MM.1S (cell line): ENCODE measurements around the gene FH.

ENCODE experiments used
- DNase-seq: peaks from one replicate; pipeline ENCODE4 v3.0.0-alpha.2; 2015
- H2AFZ ChIP-seq: fragments of 300-600 bp; sonication (generic); 2 replicates; pipeline ENCODE4 v1.6.0; 2016; ENCODE audit warnings: antibody characterized with exemption, low read length
- H3F3A ChIP-seq: fragments of 300-600 bp; sonication (generic); 2 replicates; pipeline ENCODE4 v1.6.1; 2016; ENCODE audit warnings: mild to moderate bottlenecking, antibody characterized with exemption, low read length, moderate library complexity, mixed read lengths; ENCODE audit not compliant: insufficient read depth
- H3K27ac ChIP-seq: fragments of 300-600 bp; sonication (generic); 2 replicates; pipeline ENCODE4 v1.5.1; 2016; ENCODE audit warnings: mild to moderate bottlenecking, low read length
- H3K27me3 ChIP-seq: fragments of 300-600 bp; sonication (generic); replicated peaks from 2 replicates; pipeline ENCODE4 v1.6.0; 2016; ENCODE audit warnings: low read length; ENCODE audit not compliant: insufficient read depth
- H3K36me3 ChIP-seq: fragments of 300-600 bp; sonication (generic); replicated peaks from 2 replicates; pipeline ENCODE4 v1.6.1; 2016; ENCODE audit warnings: mild to moderate bottlenecking, low read length, mixed read lengths; ENCODE audit not compliant: insufficient read depth
- H3K4me1 ChIP-seq: fragments of 300-600 bp; sonication (generic); 2 replicates; pipeline ENCODE4 v1.6.1; 2016; ENCODE audit warnings: low read length, mixed read lengths
- H3K4me2 ChIP-seq: fragments of 300-600 bp; sonication (generic); 2 replicates; pipeline ENCODE4 v1.6.0; 2016; ENCODE audit warnings: low read depth, low read length
- H3K4me3 ChIP-seq: fragments of 300-600 bp; sonication (generic); 2 replicates; pipeline ENCODE4 v1.5.1; 2016; ENCODE audit warnings: low read length, mixed read lengths
- H3K79me2 ChIP-seq: fragments of 300-600 bp; sonication (generic); 2 replicates; pipeline ENCODE4 v1.6.1; 2016; ENCODE audit warnings: mixed run types, low read length, mixed read lengths
- H3K9ac ChIP-seq: fragments of 300-600 bp; sonication (generic); 2 replicates; pipeline ENCODE4 v1.6.1; 2016; ENCODE audit warnings: low read length, mixed read lengths
- H3K9me2 ChIP-seq: fragments of 300-600 bp; sonication (generic); replicated peaks from 2 replicates; pipeline ENCODE4 v1.6.1; 2016; ENCODE audit warnings: mild to moderate bottlenecking, low read length, mixed read lengths; ENCODE audit not compliant: insufficient read depth
- H3K9me3 ChIP-seq: fragments of 300-600 bp; sonication (generic); replicated peaks from 2 replicates; pipeline ENCODE4 v1.6.1; 2016; ENCODE audit warnings: mild to moderate bottlenecking, low read length, mixed read lengths; ENCODE audit not compliant: insufficient read depth
- H4K20me1 ChIP-seq: fragments of 300-600 bp; sonication (generic); 2 replicates; pipeline ENCODE4 v1.6.1; 2016; ENCODE audit warnings: mild to moderate bottlenecking, low read length, moderate library complexity, mixed read lengths; ENCODE audit not compliant: insufficient read depth
- EZH2 ChIP-seq: fragments of 300-600 bp; sonication (generic); optimal IDR thresholded peaks from 2 replicates; pipeline ENCODE3; 2017; ENCODE audit warnings: low read depth, mild to moderate bottlenecking, antibody characterized with exemption, low read length, mixed read lengths
- EZH2phosphoT487 ChIP-seq: fragments of 300-600 bp; sonication (generic); IDR thresholded peaks from 2 replicates; pipeline ENCODE4 v1.6.1; 2018; ENCODE audit warnings: antibody characterized with exemption, low read length
- TF ChIP-seq, protein P1 (sequence below): fragments of 300-600 bp; sonication (generic); IDR thresholded peaks from 2 replicates; pipeline ENCODE4 v1.5.1; 2016; ENCODE audit warnings: antibody characterized with exemption, low read length, mixed read lengths

Gene FH

DNA sequence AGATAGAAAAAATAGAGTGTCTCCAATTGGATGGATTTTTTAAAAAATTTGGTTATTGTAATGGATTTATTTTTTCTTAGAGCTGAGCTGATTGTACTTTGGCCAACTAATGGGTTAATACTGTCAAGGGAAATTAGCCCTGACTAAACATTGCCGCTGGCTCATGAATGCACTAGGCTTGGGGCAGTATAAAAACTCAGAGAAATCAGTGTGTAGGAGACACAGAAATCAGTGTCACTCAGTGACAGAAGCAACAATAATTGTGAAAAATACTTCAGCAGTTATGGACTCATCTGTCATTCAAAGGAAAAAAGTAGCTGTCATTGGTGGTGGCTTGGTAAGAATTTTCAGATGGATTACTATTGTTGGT is 12.6 kb upstream of the FH start, which contains the start of gene KMO:
TSS of gene KMO (plus strand) at position 217 of the 370 bp plus-strand sequence. CDS start at position 284, 67 bp downstream.
- no peaks in the 10 kb centered on the region for H3K9me3 ChIP-seq
- H3K79me2 ChIP-seq, result no peaks in the 10 kb centered on the region
- peaks cover 32% of the 10 kb centered on the region for H3F3A ChIP-seq
- no peaks in the 10 kb centered on the region for H3K27me3 ChIP-seq
- peak within 1 kb of the TSS; percentile 71 for H2AFZ ChIP-seq
- TF ChIP-seq EZH2phosphoT487 (no peak), EZH2 (no peak)
- TF ChIP-seq, protein P1, sequence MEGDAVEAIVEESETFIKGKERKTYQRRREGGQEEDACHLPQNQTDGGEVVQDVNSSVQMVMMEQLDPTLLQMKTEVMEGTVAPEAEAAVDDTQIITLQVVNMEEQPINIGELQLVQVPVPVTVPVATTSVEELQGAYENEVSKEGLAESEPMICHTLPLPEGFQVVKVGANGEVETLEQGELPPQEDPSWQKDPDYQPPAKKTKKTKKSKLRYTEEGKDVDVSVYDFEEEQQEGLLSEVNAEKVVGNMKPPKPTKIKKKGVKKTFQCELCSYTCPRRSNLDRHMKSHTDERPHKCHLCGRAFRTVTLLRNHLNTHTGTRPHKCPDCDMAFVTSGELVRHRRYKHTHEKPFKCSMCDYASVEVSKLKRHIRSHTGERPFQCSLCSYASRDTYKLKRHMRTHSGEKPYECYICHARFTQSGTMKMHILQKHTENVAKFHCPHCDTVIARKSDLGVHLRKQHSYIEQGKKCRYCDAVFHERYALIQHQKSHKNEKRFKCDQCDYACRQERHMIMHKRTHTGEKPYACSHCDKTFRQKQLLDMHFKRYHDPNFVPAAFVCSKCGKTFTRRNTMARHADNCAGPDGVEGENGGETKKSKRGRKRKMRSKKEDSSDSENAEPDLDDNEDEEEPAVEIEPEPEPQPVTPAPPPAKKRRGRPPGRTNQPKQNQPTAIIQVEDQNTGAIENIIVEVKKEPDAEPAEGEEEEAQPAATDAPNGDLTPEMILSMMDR, result no peak
- H3K27ac ChIP-seq, result peak within 1 kb of the TSS; percentile 77
- H3K36me3 ChIP-seq, result no peaks in the 10 kb centered on the region
- H3K4me2 ChIP-seq, result peak within 1 kb of the TSS; percentile 81
- peak within 1 kb of the TSS; percentile 62 for H3K4me3 ChIP-seq
- peak within 1 kb of the TSS; percentile 58 for H3K9ac ChIP-seq
- DNase-seq, result no peak
- H3K4me1 ChIP-seq, result peaks cover 16% of the 10 kb centered on the region
- H4K20me1 ChIP-seq, result no peaks in the 10 kb centered on the region
- no peaks in the 10 kb centered on the region for H3K9me2 ChIP-seq

DNA sequence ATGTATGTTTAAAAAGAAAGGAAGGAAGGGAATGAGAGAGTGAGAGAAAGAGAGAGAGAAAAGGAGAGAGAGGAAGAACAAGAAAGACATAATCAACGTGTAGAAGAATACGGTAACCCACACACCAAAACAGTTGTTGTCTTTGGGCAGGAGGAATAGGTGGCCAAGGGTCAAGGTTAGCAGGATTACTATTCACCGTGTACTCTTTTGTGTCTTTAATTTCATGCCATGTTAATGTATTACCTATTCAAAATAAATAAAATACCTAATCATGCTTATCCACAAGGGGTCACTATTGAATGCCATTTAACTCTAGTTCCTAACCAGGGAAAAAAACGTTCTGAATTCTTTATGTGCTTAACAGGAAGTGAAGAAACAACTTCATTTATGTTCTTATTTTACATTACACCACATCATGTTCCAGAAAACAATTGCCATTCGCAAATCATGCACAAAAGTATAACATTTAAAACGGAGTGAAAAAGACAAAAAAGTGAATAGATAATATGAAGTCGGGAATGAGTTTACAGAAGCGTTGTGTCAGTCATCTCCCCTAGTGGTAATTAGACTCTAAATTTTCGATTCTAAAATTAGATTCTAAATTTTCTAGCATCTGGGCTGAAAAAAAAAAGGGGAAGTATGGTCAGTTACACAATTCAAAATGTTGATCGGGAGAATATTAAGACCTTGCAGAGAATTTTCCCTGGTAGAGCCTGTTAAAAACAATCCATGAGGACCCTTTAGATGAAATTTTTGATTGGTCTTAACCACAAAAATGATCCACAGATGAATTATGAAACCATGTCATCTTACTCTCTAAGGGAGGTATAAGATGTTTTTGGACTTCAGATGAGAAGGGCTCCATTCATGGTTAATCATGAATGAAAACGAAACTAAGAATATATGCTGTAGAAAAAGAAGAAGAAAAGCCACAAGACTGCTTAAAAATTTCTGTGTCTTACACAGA is 11.9 kb upstream of the FH start:
- no peak for TF ChIP-seq EZH2
- TF ChIP-seq, protein P1, result peak; percentile 73
- Histone ChIP-seq H3K4me2 (peak overlapping the region; percentile 81), H3K27me3 (no peaks in the 10 kb centered on the region), H2AFZ (peak overlapping the region; percentile 56), H3K4me3 (peak overlapping the region; percentile 62), H3K27ac (peak overlapping the region; percentile 77), H3K9me3 (no peaks in the 10 kb centered on the region), H3F3A (peaks cover 32% of the 10 kb centered on the region), H4K20me1 (no peaks in the 10 kb centered on the region), H3K9me2 (no peaks in the 10 kb centered on the region), H3K4me1 (peaks cover 16% of the 10 kb centered on the region), H3K79me2 (no peaks in the 10 kb centered on the region), H3K36me3 (no peaks in the 10 kb centered on the region), H3K9ac (peak overlapping the region; percentile 58)
- DNase-seq, result peak; percentile 90

DNA sequence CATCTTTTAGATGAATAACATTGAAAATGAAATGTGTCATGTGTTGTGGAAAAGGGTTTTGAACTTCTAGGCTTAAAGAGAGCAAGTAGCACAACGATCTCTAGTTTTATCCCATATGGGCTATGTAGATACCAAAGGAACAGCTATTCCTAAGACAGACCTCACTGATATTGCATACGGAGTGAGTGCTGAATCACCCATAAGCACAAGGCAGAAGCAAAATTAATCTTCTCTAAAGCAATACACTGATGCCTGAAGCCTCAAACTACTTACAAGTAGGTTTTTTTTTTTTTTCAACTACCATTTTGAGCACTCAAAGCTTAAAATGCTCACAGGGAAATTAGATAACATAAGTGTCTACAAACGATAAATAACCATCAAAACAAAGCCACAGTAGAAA is 7.6 kb upstream of the FH start:
- no peaks in the 10 kb centered on the region for H3K79me2 ChIP-seq
- H3K9ac ChIP-seq, result no peak overlapping the region
- no peaks in the 10 kb centered on the region for H3K9me3 ChIP-seq
- H3K27me3 ChIP-seq, result no peaks in the 10 kb centered on the region
- TF ChIP-seq EZH2phosphoT487, result no peak
- no peaks in the 10 kb centered on the region for H3K36me3 ChIP-seq
- peaks cover 8% of the 10 kb centered on the region for H3F3A ChIP-seq
- H3K9me2 ChIP-seq, result no peaks in the 10 kb centered on the region
- peaks cover 7% of the 10 kb centered on the region; the same call in 1 of the 2 replicates for H3K4me1 ChIP-seq
- H3K4me3 ChIP-seq, result no peak overlapping the region
- H2AFZ ChIP-seq, result no peak overlapping the region
- DNase-seq, result no peak
- no peak overlapping the region for H3K4me2 ChIP-seq
- no peak overlapping the region for H3K27ac ChIP-seq
- no peaks in the 10 kb centered on the region for H4K20me1 ChIP-seq

DNA sequence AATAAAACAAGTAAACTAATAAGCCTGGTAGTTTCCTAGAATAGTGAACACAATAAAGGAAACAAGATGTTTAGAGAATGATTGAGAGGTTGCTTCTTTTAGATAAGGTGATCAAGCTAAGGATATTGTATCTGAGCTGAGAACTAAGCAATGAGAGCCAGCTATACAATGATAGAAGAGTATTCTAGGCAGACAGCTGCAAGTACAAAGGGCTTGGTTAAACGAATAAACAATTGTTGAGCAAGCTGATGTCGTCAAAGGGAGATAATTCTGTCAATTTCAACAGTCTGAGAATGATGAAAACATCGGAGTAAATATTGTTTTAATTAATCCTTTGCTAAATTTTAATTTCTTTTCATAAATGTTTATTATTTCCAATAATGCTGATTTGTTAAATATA is 5.5 kb upstream of the FH start:
- Histone ChIP-seq H3K4me3 (no peak overlapping the region), H3K4me1 (no peaks in the 10 kb centered on the region), H3K27ac (no peak overlapping the region), H3K9me3 (no peaks in the 10 kb centered on the region), H3K79me2 (no peaks in the 10 kb centered on the region), H3K9me2 (no peaks in the 10 kb centered on the region), H3F3A (no peaks in the 10 kb centered on the region), H3K36me3 (no peaks in the 10 kb centered on the region), H3K4me2 (no peak overlapping the region), H3K9ac (no peak overlapping the region), H2AFZ (no peak overlapping the region), H4K20me1 (no peaks in the 10 kb centered on the region), H3K27me3 (no peaks in the 10 kb centered on the region)
- TF ChIP-seq, protein P1, result no peak
- TF ChIP-seq EZH2phosphoT487 (no peak), EZH2 (no peak)
- DNase-seq, result no peak
